Dedifferentiated amniotic fluid mesenchymal stem cell (primary cell): ENCODE data around the gene PNPLA2.

Source experiments
- DNase-seq: peaks from one replicate; pipeline ENCODE4 v3.0.0-alpha.2; 2016; ENCODE audit errors: extremely low spot score

The PNPLA2 gene

DNA sequence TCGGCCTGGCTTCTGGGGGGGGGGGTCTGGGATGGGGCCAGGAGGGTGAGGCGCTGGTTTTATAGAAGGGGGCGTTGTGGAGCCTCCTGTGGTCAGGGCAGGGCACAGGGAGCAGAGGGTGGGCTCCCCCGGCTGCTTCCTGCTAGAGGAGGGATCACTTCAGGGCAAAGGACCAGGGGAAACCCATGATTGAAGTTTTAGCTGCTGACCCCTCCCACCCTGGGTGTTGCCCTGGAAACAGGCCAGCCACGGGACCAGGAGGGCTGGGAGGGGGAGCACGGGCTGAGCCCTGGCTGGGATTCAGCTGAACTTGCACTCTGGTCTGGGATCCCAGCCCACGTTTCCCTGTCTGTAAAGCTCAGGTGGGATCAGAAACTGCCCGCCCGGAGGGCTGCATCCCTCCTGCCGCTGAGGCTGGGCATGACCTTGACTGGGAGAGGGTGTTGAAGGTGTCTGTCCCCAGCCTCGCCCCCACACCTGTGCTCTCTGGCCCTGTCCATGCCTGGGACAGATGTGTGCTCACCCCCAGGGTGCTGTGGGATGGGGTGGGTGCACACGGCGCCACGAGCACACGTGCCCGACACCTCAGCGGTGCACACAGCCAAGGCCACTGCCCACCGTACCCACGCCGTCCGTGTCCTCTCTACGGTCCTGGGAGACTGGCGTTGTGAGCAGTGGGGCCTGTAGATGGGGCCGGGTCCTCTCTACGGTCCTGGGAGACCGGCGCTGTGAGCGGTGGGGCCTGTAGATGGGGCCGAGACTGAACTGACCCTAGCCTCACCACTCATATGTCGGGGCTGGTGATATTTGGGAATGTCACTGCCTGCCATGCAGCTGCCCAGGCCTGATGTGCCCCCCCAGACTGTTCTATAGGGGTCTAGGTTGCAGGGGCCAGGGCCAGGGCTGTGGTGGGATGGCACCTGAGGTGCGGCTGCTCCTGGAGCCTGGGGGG lies 26.3 kb downstream of the PNPLA2 start:
- DNase-seq, result peak; percentile 82

DNA sequence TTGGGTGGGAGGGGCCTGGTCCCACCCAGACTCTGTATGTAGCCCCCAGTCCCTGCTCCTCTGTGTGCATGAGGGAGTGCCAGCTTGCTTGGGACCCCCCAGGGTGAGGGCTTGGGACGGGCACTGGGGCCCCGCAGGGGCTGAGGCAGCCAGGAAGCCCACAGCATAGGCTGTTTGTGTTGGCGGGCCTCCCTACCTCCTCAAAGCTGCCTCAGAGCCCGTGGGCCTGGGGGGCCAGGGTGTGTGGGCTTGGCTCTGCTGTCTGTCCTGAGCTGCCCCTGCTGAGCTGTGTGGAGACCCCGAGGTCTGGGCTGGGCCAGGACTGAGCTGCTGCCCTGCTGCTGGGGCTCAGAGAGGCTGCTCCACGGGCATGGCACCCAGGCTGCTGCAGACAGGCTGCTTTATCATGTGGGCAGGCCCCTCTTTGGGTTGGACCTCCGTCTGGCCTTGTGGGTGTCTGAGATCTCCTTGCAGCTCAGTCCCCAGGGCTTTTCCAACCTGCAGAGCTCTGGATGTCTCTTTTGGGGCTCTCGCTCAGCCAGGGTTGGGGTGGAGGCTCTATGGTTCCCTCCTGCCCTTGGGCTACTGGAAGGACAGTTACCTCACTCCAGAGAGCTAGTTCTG lies 27.3 kb downstream of the PNPLA2 start:
- no peak for DNase-seq

GRCh38 chr11:846496-847098 lies 27.9 kb downstream of the PNPLA2 start:
- DNase-seq, result no peak

GRCh38 chr11:847876-848275 lies 29.2 kb downstream of the PNPLA2 start:
- no peak for DNase-seq

DNA sequence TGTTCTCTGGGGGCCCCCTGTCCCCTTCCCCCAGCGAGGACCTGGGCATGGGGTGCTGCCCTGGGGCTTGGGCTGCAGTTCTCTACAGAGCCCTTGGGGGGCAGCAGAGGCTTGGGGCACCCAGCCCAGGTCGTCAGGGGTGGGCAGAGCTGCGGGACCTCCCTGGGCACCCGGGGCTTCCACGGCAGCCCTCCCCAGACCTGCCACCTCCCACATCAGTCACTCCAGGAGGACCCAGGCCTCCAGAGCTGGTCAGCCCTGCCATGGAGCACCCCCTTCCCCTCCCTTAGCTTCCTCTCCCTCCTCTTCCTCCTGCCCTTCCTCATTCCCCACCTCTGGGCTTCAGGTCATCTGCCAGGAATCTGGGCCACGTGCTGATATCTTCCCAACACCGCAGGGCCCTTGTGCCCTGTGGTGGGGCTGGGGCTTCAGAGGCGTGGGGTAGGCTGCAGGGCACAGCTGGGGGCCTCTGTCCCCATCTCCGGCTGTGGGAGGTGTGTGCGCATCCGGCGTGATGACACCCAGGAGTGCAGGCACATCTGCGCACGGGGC lies 29.7 kb downstream of the PNPLA2 start:
- no peak for DNase-seq

- DNase-seq, result no peak
Measured at GRCh38 chr11:849104-849824, 30.6 kb downstream of the PNPLA2 start.

GRCh38 chr11:849951-850774 lies 31.4 kb downstream of the PNPLA2 start:
- DNase-seq, result no peak

DNA sequence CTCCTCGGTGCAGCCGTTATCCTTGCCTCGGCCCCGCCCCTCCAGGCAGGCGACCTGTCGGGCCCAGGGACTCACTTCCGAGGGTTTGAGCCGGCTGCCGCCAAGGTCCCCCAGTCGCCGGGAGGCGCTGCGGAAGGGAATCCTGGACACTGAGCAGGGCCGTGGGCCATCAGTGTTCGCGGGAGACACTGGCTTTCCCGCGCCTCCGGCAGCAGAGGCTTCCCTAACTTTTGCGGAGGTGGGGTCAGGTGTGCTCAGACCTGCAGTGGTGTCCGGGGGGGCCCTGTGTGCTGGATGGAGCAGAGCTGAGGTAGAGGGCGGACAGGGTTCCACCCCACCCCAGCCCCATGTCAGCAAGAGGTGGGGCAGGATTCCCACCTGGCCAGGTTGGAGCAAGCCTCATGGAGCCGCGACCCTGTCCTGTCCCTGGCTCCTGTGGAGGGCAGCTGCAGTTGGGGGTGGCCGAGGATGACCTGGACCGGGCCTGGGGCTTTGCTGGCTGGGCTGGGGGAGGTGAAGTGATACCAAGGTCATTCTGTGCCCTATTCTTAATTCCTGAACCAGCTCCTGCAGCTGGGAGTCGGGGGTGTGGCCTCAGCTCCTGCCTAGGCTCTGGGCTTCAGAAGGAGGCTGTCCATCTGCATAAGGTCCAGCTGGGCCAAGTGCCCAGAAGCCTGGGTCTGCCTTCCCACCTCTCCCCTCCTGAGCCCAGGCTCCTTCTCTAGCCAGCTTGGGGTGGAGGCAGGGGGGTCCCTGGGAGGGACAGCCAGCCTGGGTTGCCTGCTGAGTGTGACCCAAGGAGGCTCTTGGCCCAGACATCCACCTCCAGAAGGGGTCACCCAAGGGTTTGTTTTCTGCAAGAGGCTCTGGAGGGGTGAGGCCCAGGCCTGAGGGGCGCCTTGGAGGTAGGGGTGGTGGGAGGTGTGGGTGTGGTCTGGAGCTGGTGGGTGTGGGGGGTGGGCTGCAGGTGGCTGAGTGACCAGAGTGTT lies 32.4 kb downstream of the PNPLA2 start:
- no peak for DNase-seq

GRCh38 chr11:852762-853161 lies 34.0 kb downstream of the PNPLA2 start:
- no peak for DNase-seq

DNA sequence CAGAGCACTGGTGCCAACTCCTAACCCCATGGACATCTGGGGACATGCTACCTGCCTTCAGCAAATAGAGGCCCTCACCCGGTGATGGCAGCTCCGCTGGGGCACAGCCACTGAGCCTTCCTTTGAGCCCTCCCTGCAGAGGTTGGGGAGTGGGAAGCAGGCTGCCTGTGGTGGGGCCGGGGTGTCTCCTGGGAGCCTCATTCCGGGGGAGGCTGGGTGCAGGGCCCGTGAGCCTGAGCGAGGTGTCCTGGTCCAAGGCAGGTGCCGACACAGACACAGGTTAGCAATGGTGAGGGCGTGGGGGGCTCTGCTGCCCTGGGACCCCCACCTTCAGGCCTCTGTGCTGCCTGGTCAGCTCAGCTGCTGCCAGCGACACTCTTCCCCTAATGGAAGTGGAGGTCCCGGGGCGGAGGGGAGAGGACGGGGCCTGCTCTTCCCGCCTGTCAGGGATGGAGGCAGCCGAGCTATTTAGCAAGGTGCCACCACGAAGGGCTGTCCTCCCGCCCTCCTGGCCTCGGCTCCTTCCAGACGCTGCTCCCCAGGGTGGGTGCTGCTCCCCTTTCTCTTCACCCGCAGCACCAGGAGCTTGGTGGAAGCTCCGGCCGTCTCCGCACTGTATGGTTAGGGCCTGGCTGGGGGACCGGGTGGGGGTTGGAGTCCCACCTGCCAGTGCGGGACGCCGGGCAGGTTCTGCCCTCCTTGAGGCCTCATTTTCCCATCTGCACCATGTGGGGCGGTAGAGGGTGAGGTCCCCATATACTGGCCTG lies 35.2 kb downstream of the PNPLA2 start:
- DNase-seq, result no peak

GRCh38 chr11:854601-855329 lies 36.1 kb downstream of the PNPLA2 start:
- no peak for DNase-seq

DNA sequence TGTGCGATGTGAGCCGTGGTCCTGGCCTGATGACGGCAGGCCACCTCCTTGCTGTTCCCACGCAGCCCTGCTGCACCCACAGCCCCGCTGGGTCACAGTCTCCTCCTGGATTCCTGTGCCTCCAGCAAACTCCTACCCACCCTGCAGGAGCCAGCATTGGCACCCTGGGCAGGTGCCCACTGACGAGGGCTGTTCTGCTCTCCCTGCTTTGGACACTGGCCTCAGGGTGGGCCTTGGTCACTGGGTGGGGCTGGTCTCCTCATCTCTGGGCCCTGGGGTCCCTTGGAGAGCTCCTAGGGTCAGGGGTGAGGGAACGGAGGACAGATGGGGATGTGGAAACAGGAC lies 36.6 kb downstream of the PNPLA2 start:
- no peak for DNase-seq

- DNase-seq, result no peak
Measured at GRCh38 chr11:855796-856195, 37.1 kb downstream of the PNPLA2 start.

GRCh38 chr11:856397-856796 lies 37.7 kb downstream of the PNPLA2 start:
- no peak for DNase-seq

GRCh38 chr11:858053-858761 lies 39.5 kb downstream of the PNPLA2 start:
- no peak for DNase-seq

DNA sequence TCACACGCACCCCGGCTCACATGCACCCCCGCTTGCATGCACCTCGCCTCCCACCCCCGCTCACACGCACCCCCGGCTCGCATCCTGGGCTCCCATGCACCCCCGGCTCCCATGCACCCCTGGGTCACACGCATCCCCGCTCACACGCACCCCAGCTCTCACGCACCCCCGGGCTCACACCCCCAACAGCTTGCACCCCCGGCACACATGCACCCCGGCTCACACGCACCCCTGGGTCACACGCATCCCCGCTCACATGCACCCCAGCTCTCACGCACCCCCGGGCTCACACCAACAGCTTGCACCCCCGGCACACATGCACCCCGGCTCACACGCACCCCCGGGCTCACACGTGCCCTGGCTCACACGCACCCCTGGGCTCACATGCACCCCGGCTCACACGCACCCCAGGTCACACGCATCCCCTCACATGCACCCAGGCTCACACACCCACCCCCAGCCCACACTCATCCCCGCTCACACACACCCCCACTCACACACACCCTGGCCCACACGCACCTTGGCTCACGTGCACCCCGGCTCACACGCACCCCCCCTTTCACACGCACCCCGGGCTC lies 40.1 kb downstream of the PNPLA2 start:
- no peak for DNase-seq

DNA sequence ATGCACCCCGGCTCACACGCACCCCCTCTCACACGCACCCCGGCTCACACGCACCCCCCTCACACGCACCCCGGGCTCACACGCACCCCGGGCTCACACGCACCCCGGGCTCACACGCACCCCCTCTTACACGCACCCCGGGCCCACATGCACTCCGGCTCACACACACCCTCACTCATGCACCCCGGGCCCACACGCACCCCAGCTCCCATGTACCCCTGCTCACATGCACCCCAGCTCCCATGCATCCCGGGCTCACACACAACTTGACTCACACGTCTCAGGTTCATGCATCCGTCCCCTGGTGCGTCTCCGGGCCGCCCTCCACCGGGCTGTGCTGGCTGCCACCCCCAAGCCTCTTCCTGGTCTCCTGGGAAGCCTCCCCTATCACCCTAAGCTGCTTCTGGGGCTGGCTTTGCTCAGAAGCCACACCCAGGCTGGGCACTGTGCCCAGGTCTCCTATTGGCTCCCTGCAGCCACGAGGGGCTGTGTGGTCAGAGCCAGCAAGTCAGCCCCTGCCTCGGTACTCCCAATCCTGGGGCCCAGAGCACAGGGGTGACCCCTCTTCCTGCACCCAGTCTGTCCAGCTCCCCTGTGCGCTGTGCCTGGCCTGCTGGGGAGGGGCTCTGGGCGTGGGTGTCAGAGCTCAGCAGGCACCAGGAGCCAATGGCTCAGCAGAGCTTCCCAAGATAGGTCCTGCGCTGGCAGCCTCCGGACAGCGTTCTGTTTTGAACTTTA lies 40.8 kb downstream of the PNPLA2 start:
- peak; percentile 36 for DNase-seq
